Endothelial cell of umbilical vein (primary cell): ENCODE measurements around the gene DHRS12. TPM values are rescaled to one million over a fixed set of nuclear protein-coding genes. Genes with fewer than 3 reads are reported as not detected.

ENCODE experiments used
- BruUV-seq: library from RNA; stranded (reverse); fragments of 400-500 nt; replicated peaks from 2 replicates; lab custom pipeline; 2021; lab: Mats Ljungman, UMichigan
- CTCF ChIA-PET: fragments of 300-600, 350-600 bp; sonication (Branson Sonifier 250); formaldehyde crosslinking; loops from one replicate; lab custom pipeline; 2021; ENCODE audit warnings: antibody characterized with exemption, inconsistent platforms; lab: Charles Lee
- POLR2A ChIA-PET: fragments of 300-600, 350-600 bp; sonication (Branson Sonifier 250); formaldehyde crosslinking; loops from one replicate; lab custom pipeline; 2021; ENCODE audit warnings: antibody characterized with exemption, inconsistent platforms; lab: Charles Lee
- DNase-seq: peaks from one replicate; pipeline ENCODE4 v3.0.0-alpha.2; 2011; ENCODE audit warnings: low read depth, low spot score
- FAIRE-seq: peaks from 2 replicates; lab custom pipeline; 2011; peaks lifted over from hg19 to GRCh38; lab: Jason Lieb, UNC
- H2AFZ ChIP-seq: 2 replicates; pipeline ENCODE4 v1.6.0; 2012; ENCODE audit warnings: low read depth, low read length, control low read depth, inconsistent platforms
- H3K27ac ChIP-seq: 2 replicates; pipeline ENCODE4 v1.5.1; 2011; ENCODE audit warnings: low read depth, mild to moderate bottlenecking, control low read depth, low read length, moderate library complexity; ENCODE audit not compliant: insufficient read depth
- H3K27me3 ChIP-seq, 2 experiments: 2 replicates each; pipeline versions ENCODE4 v1.6.0 to v1.6.1; 2011; ENCODE audit warnings: low read length in 2 of 2, mixed read lengths in 1 of 2; ENCODE audit not compliant: control insufficient read depth in 2 of 2, insufficient read depth in 2 of 2
- H3K36me3 ChIP-seq, 2 experiments: 2 replicates in 1 of 2; 3 replicates in 1 of 2; pipeline ENCODE4 v1.5.1; 2011; ENCODE audit warnings: low read length in 2 of 2, mild to moderate bottlenecking in 1 of 2, moderate library complexity in 1 of 2; ENCODE audit not compliant: control insufficient read depth in 2 of 2, insufficient read depth in 2 of 2; ENCODE audit errors: extremely low read depth in 1 of 2
- H3K4me1 ChIP-seq: 3 replicates; pipeline ENCODE4 v1.5.1; 2011; ENCODE audit warnings: mild to moderate bottlenecking, low read length; ENCODE audit not compliant: control insufficient read depth, insufficient read depth; ENCODE audit errors: extremely low read depth
- H3K4me2 ChIP-seq: 2 replicates; pipeline ENCODE4 v1.6.1; 2011; ENCODE audit warnings: low read length, control low read depth, mixed read lengths; ENCODE audit not compliant: insufficient read depth
- H3K4me3 ChIP-seq, 3 experiments: fragments of 200-600 bp in 1 of 3; sonication (generic), shearing (Covaris generic) in 1 of 3; replicated peaks in 1 of 3; 2 replicates each; pipeline ENCODE4 v1.5.1; 2011 to 2016; ENCODE audit warnings: control low read depth in 3 of 3, low read length in 3 of 3, mild to moderate bottlenecking in 2 of 3, inconsistent platforms in 1 of 3, low read depth in 1 of 3, moderate library complexity in 1 of 3; ENCODE audit not compliant: insufficient read depth in 1 of 3
- H3K79me2 ChIP-seq: 2 replicates; pipeline ENCODE4 v1.6.0; 2012; ENCODE audit warnings: low read length, inconsistent platforms; ENCODE audit not compliant: control insufficient read depth, insufficient read depth
- H3K9ac ChIP-seq: replicated peaks from 2 replicates; pipeline ENCODE3; 2011; ENCODE audit warnings: low read length, control low read depth; ENCODE audit not compliant: insufficient read depth; ENCODE audit errors: extremely low read depth
- H3K9me1 ChIP-seq: replicated peaks from 3 replicates; pipeline ENCODE4 v1.6.0; 2011; ENCODE audit warnings: mild to moderate bottlenecking, low read length; ENCODE audit not compliant: control insufficient read depth, insufficient read depth; ENCODE audit errors: extremely low read depth
- H3K9me3 ChIP-seq: replicated peaks from 2 replicates; pipeline ENCODE4 v1.5.1; 2012; ENCODE audit warnings: low read length, inconsistent platforms; ENCODE audit not compliant: control insufficient read depth, insufficient read depth
- H4K20me1 ChIP-seq: replicated peaks from 2 replicates; pipeline ENCODE3; 2011; ENCODE audit warnings: mild to moderate bottlenecking, low read length; ENCODE audit not compliant: control insufficient read depth, insufficient read depth; ENCODE audit errors: extremely low read depth
- EZH2 ChIP-seq: IDR thresholded peaks from 2 replicates; pipeline ENCODE4 v1.6.1; 2012; ENCODE audit warnings: borderline replicate concordance, low read depth, mild to moderate bottlenecking, moderate library complexity, low read length, inconsistent platforms; ENCODE audit not compliant: severe bottlenecking
- FOS ChIP-seq: IDR thresholded peaks from 2 replicates; pipeline ENCODE4 v1.6.1; 2011; ENCODE audit warnings: mild to moderate bottlenecking, low read length, moderate library complexity, borderline replicate concordance; ENCODE audit not compliant: insufficient read depth
- GATA2 ChIP-seq: IDR thresholded peaks from 2 replicates; pipeline ENCODE4 v1.7.0; 2011; ENCODE audit warnings: low read depth, mild to moderate bottlenecking, moderate library complexity, mixed read lengths, low read length; ENCODE audit not compliant: insufficient read length, insufficient read depth
- JUN ChIP-seq: IDR thresholded peaks from 2 replicates; pipeline ENCODE4 v1.6.1; 2011; ENCODE audit warnings: borderline replicate concordance, low read depth; ENCODE audit not compliant: insufficient read length, insufficient read depth
- MYC ChIP-seq: IDR thresholded peaks from one replicate; pipeline ENCODE4 v1.6.1; 2011; ENCODE audit warnings: mild to moderate bottlenecking, low read depth, low read length
- dilution Hi-C: fragments of 300-500 bp; cut with MboI; formaldehyde crosslinking; loops from one replicate; pipeline ENCODE4 v1.15.0; 2019; ENCODE audit warnings: low sequenced_read_pairs; ENCODE audit not compliant: extremely low pct_ligation_motif_present
- intact Hi-C: fragments of 100-400 bp; cut with micrococcal nuclease; formaldehyde crosslinking; loops from one replicate; pipeline ENCODE4 v1.10.0; 2022
- polyA plus RNA-seq, 4 experiments: library from polyadenylated mRNA; depleted of rRNA in 3 of 4; stranded (reverse) in 3 of 4; unstranded in 1 of 4; fragments of >200 nt; gene quantifications; 2 replicates each; pipeline versions ENCODE4 v1.2.1 to v1.2.3, GENCODE V29; 2011 to 2012; ENCODE audit warnings: missing spikeins in 1 of 4
- total RNA-seq: library from RNA; stranded (reverse); gene quantifications from 2 replicates; pipeline ENCODE4 v1.2.3, GENCODE V29; 2021
- TF ChIP-seq, protein P1 (sequence below), 2 donors: IDR thresholded peaks; 1 replicate in 1 of 2; 2 replicates in 1 of 2; pipeline ENCODE4 v1.5.1; 2011; ENCODE audit warnings: low read length in 2 of 2, mild to moderate bottlenecking in 2 of 2, moderate library complexity in 2 of 2, control low read depth in 1 of 2, inconsistent platforms in 1 of 2, low read depth in 1 of 2; ENCODE audit not compliant: insufficient read depth in 1 of 2; ENCODE audit errors: extremely low read depth in 1 of 2
- TF ChIP-seq, protein P2 (sequence below): IDR thresholded peaks from 2 replicates; pipeline ENCODE4 v1.6.1; 2011; ENCODE audit not compliant: insufficient read depth, insufficient read length

Gene DHRS12
- total and polyA plus RNA-seq, 2 donors (not counting 3 experiments of a cell fraction or from before 2014, with no cell fraction given): 8.9 to 9.1 TPM

DNA sequence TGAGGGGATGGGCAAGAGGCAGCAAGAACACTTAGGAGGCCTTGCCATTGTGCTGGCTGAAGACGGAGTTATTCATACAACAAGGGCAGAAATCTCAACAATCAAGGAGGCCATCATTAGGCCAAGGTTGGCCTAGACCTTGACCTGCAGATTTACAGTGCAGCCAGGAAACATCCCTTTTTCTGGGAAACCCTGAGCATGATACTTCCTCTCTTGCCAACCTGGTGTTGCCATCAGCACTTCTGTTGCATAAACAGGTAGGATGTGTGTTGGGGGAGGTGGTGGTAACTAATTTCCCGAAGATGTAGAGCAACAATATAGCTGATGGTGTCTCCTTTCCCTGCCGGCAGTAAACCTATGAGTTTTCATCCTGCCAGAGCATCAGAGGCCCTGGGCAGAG is 33.1 kb upstream of the DHRS12 start:
- Histone ChIP-seq H3K4me1 (no peaks in the 10 kb centered on the region), H2AFZ (no peak overlapping the region), H3K9me1 (no peaks in the 10 kb centered on the region), H4K20me1 (no peaks in the 10 kb centered on the region), H3K9me3 (no peaks in the 10 kb centered on the region), H3K4me3 (no peak overlapping the region), H3K79me2 (no peaks in the 10 kb centered on the region), H3K36me3 (no peaks in the 10 kb centered on the region), H3K27ac (no peak overlapping the region), H3K9ac (no peak overlapping the region), H3K27me3 (peaks cover 5 to 6% of the 10 kb centered on the region in 2 experiments), H3K4me2 (no peak overlapping the region)
- dilution Hi-C loops: no loop called here
- no TSS peak for BruUV-seq
- ChIA-PET CTCF (interaction anchor here (1.1 kb wide), 1 partner anchor 712 kb away, joined by 3 read pairs; no protein-coding TSS in a partner anchor), POLR2A (no interaction called here)
- no peak for TF ChIP-seq FOS
- no peak for TF ChIP-seq MYC
- intact Hi-C loops: no loop called here
- DNase-seq (no peak), FAIRE-seq (no peak)

DNA sequence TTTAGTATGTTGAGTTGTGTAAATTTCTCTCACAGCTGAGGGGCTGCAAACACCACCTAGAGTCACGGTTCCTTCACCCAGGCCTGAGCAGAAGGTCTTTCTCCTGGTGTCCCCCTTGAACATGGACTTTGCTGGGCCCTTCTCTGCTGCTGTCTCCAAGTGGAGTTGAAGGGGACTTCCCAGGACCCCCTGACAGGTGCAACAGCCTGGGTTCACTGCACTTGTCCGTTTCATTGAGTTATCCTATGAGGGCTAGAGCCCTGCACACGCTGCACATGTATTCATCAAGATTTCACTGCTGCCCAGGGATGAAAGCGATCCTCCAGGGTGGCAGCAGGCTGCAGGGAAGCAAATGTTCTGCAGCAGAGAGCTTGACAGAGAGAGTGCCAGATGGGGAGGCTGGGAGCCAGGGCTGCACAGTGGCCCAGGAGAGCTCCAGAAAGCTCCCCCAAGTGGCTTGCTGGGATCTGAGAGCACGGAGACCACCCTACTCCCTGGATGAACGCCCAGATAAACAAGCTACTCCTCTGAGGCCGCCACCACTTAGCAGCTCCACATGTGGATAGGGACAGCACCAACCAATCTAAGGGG is 30.7 kb upstream of the DHRS12 start:
- Histone ChIP-seq H3K4me2 (no peak overlapping the region), H3K36me3 (no peaks in the 10 kb centered on the region), H3K9me1 (no peaks in the 10 kb centered on the region), H3K9ac (no peak overlapping the region), H3K4me3 (no peak overlapping the region), H3K4me1 (no peaks in the 10 kb centered on the region), H4K20me1 (no peaks in the 10 kb centered on the region), H3K79me2 (no peaks in the 10 kb centered on the region), H2AFZ (no peak overlapping the region), H3K27me3 (peaks cover 0 to 5% of the 10 kb centered on the region in 2 experiments), H3K9me3 (no peaks in the 10 kb centered on the region), H3K27ac (no peak overlapping the region)
- CTCF ChIA-PET: interaction anchor here (1.3 to 3.7 kb wide), 5 partner anchors 9 to 709 kb away, joined by 4 to 15 read pairs (median 6); partner anchors contain the start of gene TMEM272
- no TSS peak for BruUV-seq
- intact Hi-C loops: no loop called here
- DNase-seq: no peak
- FAIRE-seq: no peak
- TF ChIP-seq JUN (no peak), EZH2 (no peak), GATA2 (no peak)
- TF ChIP-seq, protein P1, sequence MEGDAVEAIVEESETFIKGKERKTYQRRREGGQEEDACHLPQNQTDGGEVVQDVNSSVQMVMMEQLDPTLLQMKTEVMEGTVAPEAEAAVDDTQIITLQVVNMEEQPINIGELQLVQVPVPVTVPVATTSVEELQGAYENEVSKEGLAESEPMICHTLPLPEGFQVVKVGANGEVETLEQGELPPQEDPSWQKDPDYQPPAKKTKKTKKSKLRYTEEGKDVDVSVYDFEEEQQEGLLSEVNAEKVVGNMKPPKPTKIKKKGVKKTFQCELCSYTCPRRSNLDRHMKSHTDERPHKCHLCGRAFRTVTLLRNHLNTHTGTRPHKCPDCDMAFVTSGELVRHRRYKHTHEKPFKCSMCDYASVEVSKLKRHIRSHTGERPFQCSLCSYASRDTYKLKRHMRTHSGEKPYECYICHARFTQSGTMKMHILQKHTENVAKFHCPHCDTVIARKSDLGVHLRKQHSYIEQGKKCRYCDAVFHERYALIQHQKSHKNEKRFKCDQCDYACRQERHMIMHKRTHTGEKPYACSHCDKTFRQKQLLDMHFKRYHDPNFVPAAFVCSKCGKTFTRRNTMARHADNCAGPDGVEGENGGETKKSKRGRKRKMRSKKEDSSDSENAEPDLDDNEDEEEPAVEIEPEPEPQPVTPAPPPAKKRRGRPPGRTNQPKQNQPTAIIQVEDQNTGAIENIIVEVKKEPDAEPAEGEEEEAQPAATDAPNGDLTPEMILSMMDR (IDR thresholded peaks at IDR 0.05; ENCODE audit: extremely low read depth in 1 of 2, insufficient read depth in 1 of 2, low read depth in 1 of 2, low read length in 2 of 2): no peak
- TF ChIP-seq, protein P2, sequence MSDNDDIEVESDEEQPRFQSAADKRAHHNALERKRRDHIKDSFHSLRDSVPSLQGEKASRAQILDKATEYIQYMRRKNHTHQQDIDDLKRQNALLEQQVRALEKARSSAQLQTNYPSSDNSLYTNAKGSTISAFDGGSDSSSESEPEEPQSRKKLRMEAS: no peak
- dilution Hi-C loops: no loop called here
- POLR2A ChIA-PET: no interaction called here
